WERI-Rb-1 (cell line): ENCODE results near the gene SDHAF4.
A peak's percentile ranks its signal among the peaks of the same experiment; 100 is the strongest.

Experiments used
- DNase-seq: peaks from one replicate; pipeline ENCODE4 v3.0.0-alpha.2; 2020
- H3K27ac ChIP-seq: fragments of 250-450 bp; sonication (Bioruptor Pico); 2 replicates; pipeline ENCODE4 v1.5.1; 2020; ENCODE audit warnings: mild to moderate bottlenecking, moderate library complexity
- H3K27me3 ChIP-seq: fragments of 250-450 bp; sonication (Bioruptor Pico); 2 replicates; pipeline ENCODE4 v1.5.1; 2021; ENCODE audit warnings: mild to moderate bottlenecking, low read depth, moderate library complexity; ENCODE audit not compliant: insufficient read depth, severe bottlenecking
- H3K36me3 ChIP-seq: fragments of 250-450 bp; sonication (Bioruptor Pico); 2 replicates; pipeline ENCODE4 v1.5.1; 2020; ENCODE audit warnings: mild to moderate bottlenecking, moderate library complexity
- H3K4me3 ChIP-seq: 2 replicates; pipeline ENCODE4 v1.5.1; 2011; ENCODE audit warnings: low read depth, mild to moderate bottlenecking, control low read depth, low read length
- H3K9me3 ChIP-seq: fragments of 250-450 bp; sonication (Bioruptor Pico); 2 replicates; pipeline ENCODE4 v1.5.1; 2021; ENCODE audit warnings: mild to moderate bottlenecking, moderate library complexity; ENCODE audit not compliant: severe bottlenecking
- CTCF ChIP-seq: IDR thresholded peaks from 2 replicates; pipeline ENCODE4 v1.5.1; 2011; ENCODE audit warnings: low read depth, mild to moderate bottlenecking, control low read depth, inconsistent platforms, low read length

Gene SDHAF4

GRCh38 chr6:70566751-70567382, at the start of gene SDHAF4:
Gene SDHAF4, plus strand, starts transcription at chr6:70566930. Its CDS starts 11 bp downstream, at chr6:70566941.
- Histone ChIP-seq H3K4me3 (peak within 1 kb of the TSS; percentile 79), H3K9me3 (no peaks in the 10 kb centered on the region), H3K27me3 (no peaks in the 10 kb centered on the region), H3K27ac (peak within 1 kb of the TSS; percentile 88), H3K36me3 (peaks cover 3% of the 10 kb centered on the region; the same call in 1 of the 2 replicates)
- DNase-seq, result peak; percentile 94
- no peak for TF ChIP-seq CTCF

GRCh38 chr6:70518723-70519122, 48.0 kb upstream of the SDHAF4 start:
- no peak for TF ChIP-seq CTCF
- H3K27ac ChIP-seq, result no peak overlapping the region
- H3K9me3 ChIP-seq, result no peaks in the 10 kb centered on the region
- no peak for DNase-seq
- no peaks in the 10 kb centered on the region for H3K27me3 ChIP-seq
- no peaks in the 10 kb centered on the region for H3K36me3 ChIP-seq
- H3K4me3 ChIP-seq, result no peak overlapping the region

GRCh38 chr6:70520575-70520974, 46.2 kb upstream of the SDHAF4 start:
- H3K27ac ChIP-seq, result no peak overlapping the region
- H3K9me3 ChIP-seq, result no peaks in the 10 kb centered on the region
- no peak for TF ChIP-seq CTCF
- H3K27me3 ChIP-seq, result no peaks in the 10 kb centered on the region
- DNase-seq, result no peak
- no peaks in the 10 kb centered on the region for H3K36me3 ChIP-seq
- H3K4me3 ChIP-seq, result no peak overlapping the region

DNA sequence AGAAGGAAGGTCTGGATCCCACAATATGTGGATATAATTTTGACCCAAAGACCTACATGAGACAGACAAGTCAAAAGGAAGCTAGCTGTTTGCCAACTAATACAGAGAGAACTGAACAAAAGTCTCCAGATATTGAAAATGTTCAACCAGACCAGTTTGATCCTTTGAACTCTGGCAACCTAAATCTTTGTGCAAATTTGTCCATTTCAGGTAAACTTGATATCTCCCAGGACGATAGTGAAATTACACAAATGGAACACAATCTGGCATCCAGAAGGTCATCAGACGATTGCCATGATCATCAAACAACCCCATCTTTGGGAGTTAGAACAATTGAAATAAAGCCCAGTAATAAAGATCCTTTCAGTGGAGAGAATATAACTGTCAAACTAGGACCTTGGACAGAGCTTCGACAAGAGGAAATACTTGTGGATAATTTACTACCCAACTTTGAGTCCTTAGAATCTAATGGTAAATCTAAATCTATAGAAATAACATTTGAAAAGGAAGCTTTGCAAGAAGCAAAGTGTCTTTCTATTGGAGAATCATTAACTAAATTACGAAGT, 41.9 kb upstream of the SDHAF4 start:
- Histone ChIP-seq H3K27me3 (no peaks in the 10 kb centered on the region), H3K9me3 (no peaks in the 10 kb centered on the region), H3K4me3 (no peak overlapping the region), H3K27ac (no peak overlapping the region), H3K36me3 (no peaks in the 10 kb centered on the region)
- TF ChIP-seq CTCF, result no peak
- DNase-seq, result no peak

- DNase-seq, result no peak
- Histone ChIP-seq H3K27me3 (no peaks in the 10 kb centered on the region), H3K27ac (no peak overlapping the region), H3K36me3 (no peaks in the 10 kb centered on the region), H3K4me3 (no peak overlapping the region), H3K9me3 (no peaks in the 10 kb centered on the region)
- no peak for TF ChIP-seq CTCF
Observed at GRCh38 chr6:70527071-70527737, 39.5 kb upstream of the SDHAF4 start.
